ENCODE results near the gene CHRNB2.
A peak's percentile ranks its signal among the peaks of the same experiment; 100 is the strongest.

Gene CHRNB2

DNA sequence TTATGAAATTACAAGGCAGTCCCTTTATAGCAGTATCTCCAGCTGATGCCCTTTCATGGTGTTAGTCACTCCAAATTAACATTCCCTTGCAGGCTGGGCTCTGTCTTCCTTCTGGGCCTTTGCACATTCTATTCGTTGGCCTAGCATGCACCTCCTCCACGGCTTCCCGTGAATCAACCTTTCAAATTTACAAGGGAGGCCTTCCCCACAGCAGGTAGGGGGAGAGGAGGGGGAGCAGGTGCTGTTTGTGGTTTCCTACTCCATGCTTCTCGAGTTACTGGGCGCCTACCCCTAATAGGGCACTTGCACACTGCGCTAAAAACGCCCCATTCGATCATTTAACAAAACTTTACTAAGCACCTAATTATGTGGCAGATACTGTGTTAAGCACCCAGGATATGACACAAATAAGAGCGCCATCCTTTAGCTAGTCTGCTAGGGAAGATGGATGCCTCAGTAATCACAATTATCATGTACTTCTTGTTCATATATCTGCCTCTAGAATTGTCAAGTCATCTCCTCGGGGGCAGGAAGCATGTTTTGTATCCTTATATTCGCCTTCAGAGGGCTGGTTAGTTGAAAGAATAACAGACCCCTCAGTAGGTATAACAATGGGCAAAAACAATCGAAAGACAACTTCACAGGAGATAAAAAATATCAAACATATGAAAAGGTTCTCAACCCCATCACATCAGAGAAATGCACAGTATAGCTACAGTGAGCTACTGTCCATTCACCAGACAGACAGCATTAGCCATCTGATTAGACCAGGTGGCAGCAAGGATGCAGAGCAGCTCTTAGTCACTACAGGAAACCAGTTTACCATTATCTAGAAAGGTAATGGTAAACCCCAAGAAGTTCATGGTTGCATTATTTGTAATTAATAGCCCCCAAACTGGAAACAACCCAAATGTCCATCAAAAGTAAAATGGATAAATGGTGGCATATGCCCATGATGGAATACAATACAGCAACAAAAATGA, 42.1 kb downstream of the CHRNB2 start:
- DNase-seq (ENCODE audit: low read depth) = no peak

DNA sequence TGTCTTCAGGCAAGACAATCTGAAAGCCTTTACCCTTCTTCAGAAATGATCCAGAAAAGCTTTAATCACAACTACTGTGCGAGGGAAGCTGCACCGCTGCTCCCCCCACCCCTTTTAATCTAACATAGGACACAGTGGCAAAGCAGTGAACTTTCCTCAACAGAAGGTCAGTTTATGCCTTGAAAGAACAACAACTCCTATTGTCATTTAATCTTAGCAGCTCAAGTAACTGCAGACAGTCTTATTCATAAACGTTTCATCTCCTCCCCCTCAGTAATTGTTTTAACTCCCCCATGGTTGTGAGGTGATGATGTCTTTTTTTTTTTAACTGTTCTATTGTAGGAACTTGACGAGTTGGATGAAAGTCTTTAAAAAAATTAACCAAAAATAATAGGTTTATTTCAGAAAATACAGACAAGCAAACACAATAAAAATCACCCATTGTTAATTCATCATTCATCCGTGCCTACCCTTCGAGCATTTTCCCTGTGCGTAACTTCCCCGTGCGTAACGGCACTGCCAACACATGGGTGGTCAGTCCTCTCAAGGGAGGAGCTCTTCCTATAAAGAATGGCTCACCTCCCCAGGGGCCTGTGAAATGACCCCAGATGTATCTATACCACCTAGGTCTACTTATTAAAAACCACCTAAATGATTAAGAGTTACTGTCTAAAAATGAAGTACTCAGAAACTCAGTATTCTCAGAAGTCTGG, 43.7 kb downstream of the CHRNB2 start:
- no peak for DNase-seq (ENCODE audit: low read depth)

DNA sequence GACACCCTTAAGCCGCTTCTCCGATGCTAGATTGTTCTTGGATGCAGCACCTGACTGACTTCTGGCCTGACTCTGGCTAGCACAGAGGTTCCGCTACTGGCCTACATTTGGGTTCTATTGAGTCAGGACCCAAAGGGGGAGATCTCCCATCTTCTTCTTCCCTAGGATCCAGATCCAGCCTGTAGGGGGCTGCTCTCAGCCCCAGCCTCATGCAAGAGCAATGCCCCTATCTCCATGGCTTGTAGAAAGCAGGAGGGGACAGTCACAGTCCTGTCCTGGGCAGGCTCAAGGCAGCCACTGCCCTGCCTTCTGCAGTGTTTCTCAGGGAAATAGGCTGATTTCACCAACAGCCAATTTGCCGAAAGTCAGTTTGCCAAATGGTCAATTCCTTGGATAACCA, 46.7 kb downstream of the CHRNB2 start:
- DNase-seq (ENCODE audit: low read depth) = no peak

DNA sequence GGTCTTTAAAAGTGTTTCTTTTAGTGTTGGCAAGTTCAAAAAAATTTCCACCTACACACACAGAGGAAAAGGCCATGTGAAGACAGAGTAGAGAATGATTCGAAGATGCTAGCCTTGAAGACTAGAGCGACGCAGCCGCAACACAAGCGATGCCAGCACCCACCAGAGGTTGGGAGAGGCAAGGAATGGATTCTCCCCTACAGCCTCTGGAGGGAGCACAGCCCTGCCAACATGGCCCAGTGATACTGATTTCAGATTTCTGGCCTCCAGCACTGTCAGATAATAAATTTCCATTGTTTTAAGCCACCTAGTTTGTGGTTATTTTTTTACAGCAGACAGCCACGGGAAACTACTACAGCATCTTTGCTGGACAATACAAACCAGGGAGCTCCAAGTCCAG, 47.3 kb downstream of the CHRNB2 start:
- no peak for DNase-seq (ENCODE audit: low read depth)

DNA sequence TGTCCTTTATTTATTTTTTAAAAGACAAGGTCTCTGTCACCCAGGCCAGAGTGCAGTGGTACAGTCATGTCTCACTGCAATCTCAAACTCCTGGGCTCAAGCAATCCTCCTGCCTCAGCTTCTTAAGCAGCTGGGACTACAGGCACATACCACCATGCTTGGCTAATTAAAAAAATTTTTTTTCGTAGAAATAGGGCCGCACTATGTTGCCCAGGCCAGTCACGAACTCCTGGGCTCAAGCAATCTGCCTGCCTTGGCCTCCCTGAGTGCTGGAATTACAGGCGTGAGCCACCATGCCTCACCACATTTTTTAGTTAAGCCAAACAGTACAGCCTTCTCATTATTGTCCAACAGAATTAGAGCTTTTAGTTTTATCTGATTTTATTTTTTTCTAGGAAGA, 47.8 kb downstream of the CHRNB2 start:
- DNase-seq (ENCODE audit: low read depth) = no peak

DNA sequence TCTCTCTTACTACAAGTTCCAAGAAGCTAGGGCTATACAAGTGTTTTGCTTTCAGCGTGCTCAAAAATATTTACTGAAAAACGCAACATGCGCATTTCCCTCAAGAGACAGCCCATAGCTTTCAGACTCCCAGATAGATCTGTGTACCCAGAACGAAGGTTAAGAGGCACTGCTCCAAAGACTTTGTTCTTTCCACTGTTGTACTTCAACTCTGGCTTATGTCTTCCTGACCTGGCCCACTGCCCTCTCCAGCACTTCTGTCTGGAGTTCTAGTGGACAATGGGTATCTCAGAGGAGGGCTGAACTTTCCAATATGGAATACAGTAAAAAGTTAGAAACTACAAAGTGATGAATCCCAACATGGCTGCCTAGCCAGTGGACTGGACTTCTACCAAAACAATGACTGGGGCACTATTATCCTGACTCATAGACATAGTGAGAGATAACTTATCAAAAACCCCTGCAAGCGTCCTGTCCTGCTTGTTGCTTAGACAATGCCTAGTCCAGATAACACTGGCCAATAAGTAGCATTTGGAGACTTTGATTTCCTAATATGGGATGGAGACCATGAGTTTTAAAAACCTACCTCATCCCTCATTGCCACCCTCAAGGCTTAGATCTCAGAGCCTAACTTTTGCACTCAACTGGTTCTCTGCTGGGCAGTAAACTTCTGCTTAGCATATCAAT, 49.2 kb downstream of the CHRNB2 start:
- no peak for DNase-seq (ENCODE audit: low read depth)

DNA sequence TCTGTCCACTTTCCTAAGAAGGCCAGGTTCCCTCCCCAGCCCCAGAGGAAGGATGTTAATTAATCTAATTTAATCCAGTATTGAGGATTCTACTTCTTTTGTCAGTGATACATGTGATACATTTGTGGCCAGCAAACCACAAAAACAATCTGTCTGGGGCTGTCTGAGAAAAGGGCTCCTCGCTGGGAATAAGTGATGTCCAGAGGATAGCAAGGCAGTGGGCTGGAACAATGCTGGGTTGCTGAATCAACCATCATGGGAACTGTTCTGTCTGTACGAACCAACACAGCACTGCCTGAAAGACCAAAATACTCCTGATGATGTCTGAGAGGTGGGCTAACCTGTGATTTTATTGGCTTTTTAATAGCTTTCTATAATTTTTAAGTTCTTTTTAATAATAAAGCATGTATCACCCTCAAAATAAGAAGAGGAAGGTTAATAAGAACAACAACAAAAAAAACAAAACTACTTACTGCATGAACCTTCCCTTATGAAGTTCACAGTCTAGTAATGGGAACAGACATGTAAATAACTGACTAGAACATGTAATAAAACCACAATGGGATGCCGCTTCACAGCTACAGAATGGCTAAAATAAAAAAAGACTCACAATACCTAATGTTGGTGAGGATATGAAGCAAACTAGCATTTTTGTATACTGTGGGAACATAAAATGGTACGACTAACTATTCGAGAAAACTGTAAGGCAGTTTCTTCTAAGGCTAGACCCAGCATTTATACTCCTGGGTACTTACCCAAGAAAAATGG, 51.8 kb downstream of the CHRNB2 start:
- no peak for DNase-seq (ENCODE audit: low read depth)

DNA sequence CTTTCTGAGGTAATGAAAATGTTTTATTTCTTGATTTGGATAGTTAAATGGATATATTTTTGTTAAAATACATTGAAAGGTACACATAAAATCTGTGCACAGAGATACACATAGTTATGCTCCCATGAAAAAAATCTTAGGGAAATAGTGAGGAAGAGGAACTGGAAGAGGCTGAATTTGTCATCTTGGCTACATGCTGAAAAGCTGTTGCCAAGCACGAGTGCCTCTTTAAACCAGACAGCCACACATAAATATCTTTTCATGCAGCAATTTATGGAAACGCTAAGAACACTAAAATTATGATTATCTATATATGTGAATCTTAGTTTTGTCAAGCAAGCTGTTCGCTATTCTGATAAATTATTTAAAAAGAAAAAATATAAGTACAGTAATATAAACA, 53.2 kb downstream of the CHRNB2 start:
- DNase-seq (ENCODE audit: low read depth) = no peak

DNA sequence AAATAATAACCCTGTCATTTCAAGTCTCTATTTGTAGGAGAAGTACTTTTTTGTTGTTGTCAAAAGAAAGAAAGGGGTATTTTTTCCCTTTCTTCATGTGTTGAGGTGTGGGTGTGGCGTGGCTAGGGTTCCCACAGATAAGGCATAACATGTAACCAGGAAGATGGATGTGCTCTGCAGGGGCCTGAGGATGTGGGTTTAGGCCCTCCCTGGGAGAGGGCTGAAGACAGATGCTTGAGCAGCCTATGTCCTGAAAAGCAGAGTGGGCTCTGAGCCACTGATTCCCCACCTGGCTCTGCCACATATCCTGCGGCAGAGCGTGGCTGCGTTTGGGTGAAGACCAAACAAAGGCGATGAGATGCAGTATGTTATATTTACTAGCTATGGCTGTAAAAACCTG, 54.3 kb downstream of the CHRNB2 start:
- no peak for DNase-seq (ENCODE audit: low read depth)

DNA sequence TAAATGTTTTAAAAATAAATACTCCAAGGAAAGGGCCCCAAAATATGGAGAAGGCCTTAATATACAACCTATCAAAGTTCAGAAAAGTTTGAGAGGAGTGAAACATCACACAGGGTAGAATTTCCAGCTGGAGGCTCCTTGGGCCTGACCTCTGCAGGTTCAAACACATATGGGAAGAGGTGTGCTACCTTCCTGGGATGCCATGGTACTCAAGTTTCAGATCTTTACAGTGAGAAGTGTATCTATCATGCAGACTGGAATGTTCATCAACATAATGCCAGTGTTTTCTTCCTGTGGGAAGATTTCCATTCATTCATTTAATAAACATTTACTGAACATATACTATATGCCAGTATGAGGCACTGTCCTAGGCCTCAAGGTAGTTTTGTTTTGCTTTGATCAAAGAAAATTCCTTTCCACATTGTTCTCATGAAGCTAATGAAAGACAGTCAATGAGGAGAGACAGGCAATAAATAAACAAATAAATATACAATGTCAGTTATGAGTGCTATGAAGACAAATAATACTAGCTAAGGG, 55.0 kb downstream of the CHRNB2 start:
- no peak for DNase-seq (ENCODE audit: low read depth)

DNA sequence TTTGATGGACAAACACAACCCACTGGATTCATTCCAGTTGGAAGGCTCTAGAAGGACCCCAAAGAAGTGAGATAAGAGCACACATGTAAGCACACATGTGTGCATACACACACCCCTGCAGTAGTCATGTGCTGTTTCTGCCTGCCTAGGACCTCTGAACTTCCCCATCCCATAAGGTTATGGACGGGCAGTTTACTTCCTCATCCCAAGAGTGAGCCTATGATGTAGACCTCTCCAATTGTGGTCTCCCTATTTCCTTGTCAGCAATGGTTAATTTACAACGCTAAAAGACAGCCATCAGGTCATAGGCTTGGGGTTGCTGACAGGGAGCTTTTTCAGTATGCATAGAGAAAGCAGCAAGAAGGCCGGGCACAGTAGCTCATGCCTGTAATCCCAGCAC, 55.8 kb downstream of the CHRNB2 start:
- no peak for DNase-seq (ENCODE audit: low read depth)

DNA sequence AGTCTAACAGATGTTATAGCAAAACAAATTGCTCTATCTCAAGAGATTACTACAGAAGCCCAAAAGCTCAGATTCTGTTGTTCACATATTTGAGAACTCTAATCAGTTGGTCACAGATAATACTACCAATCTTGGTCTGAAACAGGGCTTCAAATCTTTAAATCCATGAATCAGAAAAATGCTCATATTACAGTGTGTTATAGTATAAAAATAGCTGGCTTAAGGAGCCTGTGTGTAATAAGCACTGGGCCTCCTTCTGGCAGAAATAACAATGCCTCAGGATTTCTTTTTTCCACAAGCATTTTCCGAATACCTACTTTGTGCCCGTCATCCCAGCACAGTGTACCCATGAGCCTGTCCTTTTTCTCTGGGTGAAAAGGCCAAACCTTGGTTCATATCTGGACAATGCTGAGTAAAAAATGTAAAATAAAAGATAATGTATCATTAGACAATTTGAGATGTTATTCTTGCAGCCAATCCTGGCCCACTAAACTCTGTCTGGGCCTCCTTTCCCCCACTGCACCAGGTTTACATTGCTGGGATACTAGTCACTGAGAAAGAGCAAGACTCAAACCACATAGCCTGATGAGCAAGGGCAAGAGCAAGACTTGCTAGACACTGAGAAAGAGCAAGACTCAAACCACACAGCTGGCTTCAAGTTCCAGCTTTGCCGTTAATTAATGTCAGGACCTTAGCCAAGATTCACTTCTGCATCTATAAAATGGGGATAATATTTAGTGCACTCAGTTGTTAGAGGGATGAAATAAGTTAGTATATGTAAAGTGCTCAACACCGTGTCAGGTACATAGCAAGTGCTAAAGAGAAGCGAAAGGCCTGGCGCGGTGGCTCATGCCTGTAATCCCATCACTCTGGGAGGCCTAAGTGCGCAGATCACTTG, 57.4 kb downstream of the CHRNB2 start:
- DNase-seq (ENCODE audit: low read depth) = no peak

DNA sequence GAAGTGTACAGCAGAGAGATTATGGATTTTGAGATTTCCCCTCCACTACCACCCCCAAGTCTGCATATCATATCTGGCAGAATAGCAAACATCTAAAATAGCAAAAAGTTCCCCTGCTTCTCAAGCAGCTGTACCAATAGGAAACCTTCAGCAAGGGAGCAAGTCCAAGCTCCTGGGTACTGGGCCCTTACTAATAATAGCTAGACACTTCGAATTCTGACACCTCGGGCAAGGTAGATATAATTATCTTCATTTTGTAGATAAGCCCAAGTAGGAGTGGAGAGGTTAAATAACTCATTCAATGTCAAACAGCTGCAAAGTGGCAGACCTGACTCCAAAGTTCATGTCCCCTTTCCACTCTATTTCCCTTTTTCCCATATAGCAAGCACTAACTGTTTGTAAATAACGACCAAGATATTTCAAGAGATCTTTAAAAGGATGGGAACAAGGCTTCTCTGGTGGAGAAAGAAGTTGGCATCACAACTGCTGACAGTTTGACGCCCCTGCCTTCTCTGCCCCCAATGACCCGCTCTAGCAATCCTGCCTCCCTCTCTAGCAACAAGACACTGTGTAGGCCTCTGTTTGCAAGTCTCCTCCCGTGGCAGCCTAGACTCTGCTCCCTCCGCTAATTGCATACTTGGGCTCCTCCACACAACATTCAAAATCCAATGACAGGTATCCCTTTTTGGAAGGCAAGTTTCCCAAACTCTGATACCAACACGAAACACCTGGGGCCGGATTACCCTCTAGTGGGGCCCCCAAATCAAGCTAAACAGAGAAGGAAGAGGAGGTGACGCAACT, 59.1 kb downstream of the CHRNB2 start:
- no peak for DNase-seq (ENCODE audit: low read depth)

DNA sequence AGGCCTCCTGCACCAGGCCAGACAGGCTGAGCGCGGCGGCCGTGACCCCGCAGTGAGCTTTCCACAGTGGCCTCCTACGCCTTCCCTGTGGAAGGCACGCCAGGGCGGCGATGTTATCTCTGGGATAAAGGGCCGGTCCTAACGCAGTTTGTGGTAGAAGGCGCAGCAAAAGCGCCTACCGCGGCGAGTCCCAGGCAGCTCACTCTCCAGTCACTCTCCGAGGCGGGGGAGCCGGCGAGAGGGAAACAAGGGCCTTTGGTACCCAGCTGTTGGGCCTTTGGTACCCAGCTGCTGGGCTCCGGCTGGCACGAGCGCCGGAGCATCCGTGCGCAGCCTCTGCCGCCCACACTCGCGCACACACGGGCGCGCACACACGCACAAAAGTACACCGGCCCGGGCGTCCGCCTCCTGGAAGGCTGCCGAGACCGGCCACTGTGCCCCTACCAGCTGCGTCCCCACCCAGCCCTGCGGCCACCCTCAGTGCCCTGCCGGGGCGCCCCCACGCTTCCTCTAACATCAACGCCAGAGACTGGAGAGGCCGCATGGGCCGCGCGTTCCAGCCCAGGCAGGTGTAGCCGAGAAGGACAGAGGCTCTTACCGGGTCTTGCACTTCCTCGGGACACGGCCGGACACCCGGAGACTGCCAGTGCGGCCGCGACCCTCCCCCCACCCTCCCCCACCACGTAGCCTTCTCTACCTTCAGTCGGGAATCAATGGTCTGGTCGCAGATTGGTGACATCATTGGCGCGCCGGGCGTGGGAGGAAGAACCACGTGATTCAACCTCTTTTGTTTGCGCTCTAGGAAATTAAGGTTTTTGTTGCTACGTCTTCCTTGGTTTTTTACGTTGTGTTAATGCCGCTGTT, 59.9 kb downstream of the CHRNB2 start:
- peak; percentile 91 for DNase-seq (ENCODE audit: low read depth)

DNA sequence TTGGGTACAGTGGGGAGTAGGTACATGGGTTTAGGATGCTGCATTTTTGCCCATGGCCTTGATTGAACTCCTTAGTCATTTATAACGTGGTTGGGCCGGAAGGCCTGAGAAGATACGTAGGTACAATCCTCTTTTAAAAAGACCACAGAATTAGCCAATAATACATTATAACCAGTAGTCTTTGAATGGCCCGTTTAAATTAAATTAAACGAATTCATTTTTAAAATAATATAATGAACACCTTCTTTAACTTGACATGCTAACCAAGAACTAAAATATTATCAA, 60.5 kb downstream of the CHRNB2 start:
- no peak for DNase-seq (ENCODE audit: low read depth)

DNA sequence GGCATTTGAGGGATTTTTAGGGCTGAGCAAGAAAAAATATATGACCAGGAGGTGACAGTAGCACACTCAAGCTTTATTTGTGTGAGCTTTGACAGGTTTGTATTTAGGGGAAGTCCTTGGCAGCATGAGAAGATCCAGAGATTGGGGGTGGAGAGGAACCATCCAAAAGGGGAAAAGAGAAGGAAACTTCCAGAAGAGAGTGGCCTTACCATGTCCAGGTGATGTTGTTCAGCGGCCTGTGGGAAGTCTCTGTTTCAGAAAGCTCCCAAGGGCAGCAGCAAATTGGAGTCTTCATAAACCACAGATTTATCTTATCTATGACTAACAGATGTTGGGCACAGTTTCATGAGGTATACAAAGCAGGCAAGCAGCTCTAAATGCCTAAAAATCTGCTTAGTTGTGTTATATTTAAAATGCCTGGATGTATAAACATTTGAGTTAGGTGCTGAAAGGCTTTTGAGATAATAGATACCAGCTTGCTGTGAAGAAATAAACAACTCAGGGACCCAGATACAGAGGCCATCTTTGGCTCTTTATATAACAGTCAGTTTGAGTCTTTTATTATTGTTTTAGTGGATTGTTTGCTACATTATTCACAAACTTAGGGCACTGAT, 61.6 kb downstream of the CHRNB2 start:
- DNase-seq (ENCODE audit: low read depth) = no peak

Measured in stimulated activated CD8-positive, alpha-beta memory T cell treated with anti-CD3 and anti-CD28 coated beads, Interleukin-12 subunit alpha, Interleukin-12 subunit beta, amount 100 ng/mL, for 1 hour (primary cell).